GM19372 (cell line): ENCODE results near the gene CDC25C.
"Not testable (repeated sequence)": the region's sequence is repeated elsewhere in the genome, so short reads cannot be mapped to it uniquely, and the experiment has no call there.

Experiments
- ATAC-seq: cut with Tn5 transposase; IDR thresholded peaks from one replicate; pipeline ENCODE4 v1.9.1; 2021; ENCODE audit warnings: mild to moderate bottlenecking, low read depth, moderate library complexity; ENCODE audit not compliant: unreplicated experiment

Gene CDC25C

GRCh38 chr5:138349852-138350562 is 18.4 kb upstream of the CDC25C start:
- ATAC-seq, result no peak

- ATAC-seq, result no peak
Measured at GRCh38 chr5:138346889-138347288, 15.3 kb upstream of the CDC25C start.

DNA sequence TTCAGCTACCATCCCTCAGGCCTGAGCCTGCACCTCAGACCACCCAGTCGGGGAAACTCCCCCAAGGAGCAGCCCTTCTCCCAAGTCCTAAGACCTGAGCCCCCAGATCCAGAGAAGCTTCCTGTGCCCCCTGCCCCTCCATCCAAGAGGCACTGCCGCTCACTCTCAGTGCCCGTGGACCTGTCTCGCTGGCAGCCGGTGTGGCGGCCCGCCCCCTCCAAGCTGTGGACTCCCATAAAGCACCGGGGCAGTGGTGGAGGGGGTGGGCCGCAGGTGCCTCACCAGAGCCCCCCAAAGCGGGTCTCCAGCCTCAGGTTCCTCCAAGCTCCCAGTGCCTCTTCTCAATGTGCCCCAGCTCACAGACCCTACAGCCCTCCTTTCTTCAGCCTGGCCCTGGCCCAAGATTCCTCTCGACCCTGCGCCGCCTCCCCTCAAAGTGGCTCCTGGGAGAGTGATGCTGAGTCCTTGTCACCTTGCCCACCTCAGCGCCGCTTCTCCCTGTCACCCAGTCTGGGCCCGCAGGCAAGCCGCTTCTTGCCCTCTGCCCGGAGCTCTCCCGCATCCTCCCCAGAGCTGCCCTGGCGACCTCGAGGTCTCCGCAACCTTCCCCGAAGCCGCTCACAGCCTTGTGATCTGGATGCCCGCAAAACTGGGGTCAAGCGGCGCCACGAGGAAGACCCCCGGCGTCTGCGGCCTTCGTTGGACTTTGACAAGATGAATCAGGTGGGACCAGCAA is 13.5 kb upstream of the CDC25C start:
- no peak for ATAC-seq

DNA sequence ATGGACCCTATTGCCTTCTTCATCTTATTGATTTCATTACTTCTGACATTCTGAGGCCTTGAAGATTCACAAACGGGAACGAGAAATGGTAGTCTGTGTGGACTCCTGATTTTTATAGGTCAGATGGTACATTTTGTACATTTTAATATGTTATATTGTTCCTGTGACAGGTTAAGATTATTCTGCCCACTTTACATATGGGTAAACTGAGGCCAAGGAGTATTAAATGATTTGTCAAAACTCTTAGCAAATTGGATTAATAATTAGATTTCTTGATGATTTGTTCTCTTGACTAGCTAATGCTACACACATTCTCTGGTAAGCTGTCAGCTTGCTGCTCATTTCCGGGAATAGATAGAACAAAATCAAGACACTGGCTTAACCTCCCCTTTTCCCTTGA is 8.4 kb upstream of the CDC25C start:
- no peak for ATAC-seq

DNA sequence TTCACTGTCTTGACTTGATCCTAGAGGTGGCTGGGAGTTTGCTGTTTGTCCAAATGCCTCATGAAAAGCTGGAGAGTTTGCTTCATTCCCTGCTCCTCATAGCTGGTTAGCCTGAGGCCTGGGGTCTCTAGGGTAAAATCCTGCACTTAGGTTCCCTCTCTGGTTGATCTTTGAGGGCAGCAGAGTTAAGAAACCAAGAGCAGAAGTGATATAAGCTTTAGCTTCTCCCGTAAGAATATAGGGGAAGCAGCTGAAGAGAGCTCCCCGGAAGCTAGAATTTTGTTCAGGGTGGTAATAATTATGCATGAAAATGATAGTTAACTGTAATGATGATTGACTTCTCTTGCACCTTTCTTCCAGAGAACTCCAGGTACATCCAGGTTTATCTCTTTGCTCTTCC is 7.9 kb upstream of the CDC25C start:
- no peak for ATAC-seq

- ATAC-seq, result no peak
Measured at GRCh38 chr5:138339091-138339456, 7.5 kb upstream of the CDC25C start.

- peak; percentile 5 for ATAC-seq
Measured at GRCh38 chr5:138338411-138339090, 6.9 kb upstream of the CDC25C start.

DNA sequence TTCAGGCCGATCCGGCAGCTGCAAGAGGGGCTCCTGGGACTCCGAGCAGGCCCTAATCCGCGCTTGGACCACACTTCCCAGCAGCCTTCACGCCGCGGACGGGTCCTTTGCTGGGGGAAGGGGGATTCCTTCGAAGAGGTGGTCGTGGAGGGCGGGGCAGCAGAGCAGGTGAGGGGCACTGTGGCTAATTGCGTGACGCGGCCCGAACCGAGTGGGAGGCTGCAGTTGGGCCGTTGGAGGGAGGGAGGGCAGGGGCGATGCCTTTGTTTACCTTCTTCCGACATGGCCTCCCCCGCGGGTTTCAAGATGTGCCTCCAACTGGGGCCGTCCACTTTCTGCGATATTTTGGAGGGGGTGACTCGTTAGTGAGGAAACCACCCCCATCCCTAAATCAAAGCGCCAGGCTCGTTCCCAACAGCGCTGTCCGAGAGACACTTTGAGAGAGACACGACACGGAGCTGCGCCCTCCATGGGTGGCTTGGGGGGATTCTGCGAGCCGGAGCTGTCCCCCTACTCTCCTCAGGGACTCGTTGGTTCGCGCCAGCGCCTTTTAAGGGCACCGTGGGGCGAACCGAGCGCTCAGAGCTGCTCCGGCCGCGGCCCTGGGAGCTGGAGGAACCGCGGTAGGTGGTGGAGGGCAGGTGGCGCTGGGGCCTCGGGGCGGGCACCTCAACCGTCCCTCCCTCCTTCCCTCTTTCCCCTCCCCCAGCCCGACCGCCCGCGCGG is 6.2 kb upstream of the CDC25C start, which contains the start of gene FAM53C:
Gene FAM53C (plus strand): TSS at position 582 of the 726 bp plus-strand sequence. CDS start 3,070 bp downstream, outside the sequence.
- peak; percentile 76 for ATAC-seq

DNA sequence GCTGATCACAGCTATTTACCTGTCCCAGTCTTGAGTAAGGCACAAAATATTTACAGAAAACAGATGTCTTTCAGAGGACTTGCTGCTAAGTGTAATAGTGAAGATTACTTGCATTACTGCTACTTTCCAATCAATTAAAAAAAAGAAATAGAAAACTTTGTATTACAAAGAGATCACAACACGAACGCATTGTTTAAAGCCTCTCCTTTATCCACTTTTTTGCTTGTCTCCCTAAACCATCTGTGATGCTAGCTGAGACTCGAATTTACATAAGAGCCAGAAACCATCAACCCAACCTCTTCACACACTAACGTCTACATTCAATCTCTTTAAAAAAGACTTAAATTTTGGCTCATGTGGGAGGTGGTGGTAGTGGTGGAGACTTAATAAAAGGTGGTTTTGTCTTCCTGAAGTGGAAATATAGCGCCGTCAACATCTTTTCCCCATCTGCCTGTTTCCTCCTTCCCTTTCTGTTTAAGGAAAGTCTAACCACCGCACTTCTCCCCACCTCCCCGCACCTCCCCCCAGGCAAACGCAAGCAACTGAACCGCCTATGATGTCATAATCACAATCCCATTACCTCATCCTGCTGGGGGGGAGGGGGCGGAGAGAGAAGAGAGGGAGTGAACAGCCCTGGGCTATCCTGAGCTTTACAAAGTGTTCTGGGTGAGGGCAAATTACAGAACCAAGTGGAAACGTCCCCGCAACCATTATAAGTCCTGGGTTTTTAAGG is 5.5 kb upstream of the CDC25C start:
- peak; percentile 13 for ATAC-seq

- ATAC-seq, result no peak
Measured at GRCh38 chr5:138334867-138335447, 3.4 kb upstream of the CDC25C start.

DNA sequence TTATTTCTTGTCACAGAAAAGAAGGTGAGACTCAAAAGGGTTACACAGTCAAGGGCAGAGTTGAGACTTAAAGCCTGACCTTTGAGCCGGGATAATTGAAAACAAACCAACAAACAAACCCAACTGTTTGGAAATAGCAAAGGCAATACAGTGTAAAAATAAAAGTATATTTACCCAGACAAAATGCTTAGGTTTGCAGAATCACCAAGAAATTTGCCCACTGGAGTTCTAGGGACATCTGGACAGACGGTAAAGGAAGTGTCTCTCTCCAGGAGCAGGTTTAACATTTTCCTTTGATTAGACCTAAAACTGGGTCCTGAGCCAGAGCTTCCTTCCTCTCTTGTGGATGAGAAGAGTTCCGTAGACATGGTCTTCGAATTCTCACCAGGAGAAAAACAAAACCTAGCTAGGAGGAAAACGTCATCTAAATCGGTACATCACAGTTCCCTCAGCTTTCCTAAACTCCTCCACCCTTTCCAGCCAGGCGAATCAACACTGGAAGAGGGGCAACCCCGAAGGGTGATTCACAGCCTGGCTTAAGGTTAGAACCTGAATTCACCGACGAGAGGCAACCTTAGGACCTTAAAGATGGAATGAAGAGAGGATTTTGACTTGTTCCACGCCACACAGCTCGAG is 673 bp downstream of the CDC25C start:
- ATAC-seq, result no peak

- ATAC-seq, result not testable (repeated sequence)
Measured at GRCh38 chr5:138318211-138318610, 13.4 kb downstream of the CDC25C start.

- ATAC-seq, result no peak
Measured at GRCh38 chr5:138316355-138316754, 15.2 kb downstream of the CDC25C start.

DNA sequence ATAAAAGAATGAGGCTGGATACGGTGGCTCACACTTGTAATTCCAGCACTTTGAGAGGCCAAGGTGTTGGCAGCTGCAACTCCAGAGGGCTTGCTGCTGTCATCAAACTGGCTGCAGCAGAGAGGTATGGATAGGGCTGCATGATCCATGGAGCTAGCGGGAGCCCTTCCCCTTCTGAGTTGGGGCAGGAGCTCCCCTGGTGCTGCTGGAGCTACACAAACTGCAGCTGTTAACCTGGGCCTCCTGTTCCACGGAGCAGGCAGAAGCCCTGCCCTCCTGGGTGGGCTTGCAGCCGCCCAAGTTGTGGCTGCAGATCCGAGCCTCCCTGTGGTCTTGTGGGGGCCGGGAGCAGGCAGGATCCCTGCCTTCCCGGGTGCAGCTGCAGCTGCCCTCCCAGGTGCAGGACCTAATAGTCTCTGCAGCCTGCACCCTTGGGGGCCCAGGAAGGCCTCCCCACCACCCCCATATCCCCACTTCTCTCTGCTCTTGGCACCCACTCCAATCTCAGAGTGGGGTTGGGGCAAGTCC is 15.8 kb downstream of the CDC25C start:
- no peak for ATAC-seq

GRCh38 chr5:138305797-138306196 is 25.8 kb downstream of the CDC25C start:
- ATAC-seq, result no peak

GRCh38 chr5:138303372-138303771 is 28.2 kb downstream of the CDC25C start:
- no peak for ATAC-seq

DNA sequence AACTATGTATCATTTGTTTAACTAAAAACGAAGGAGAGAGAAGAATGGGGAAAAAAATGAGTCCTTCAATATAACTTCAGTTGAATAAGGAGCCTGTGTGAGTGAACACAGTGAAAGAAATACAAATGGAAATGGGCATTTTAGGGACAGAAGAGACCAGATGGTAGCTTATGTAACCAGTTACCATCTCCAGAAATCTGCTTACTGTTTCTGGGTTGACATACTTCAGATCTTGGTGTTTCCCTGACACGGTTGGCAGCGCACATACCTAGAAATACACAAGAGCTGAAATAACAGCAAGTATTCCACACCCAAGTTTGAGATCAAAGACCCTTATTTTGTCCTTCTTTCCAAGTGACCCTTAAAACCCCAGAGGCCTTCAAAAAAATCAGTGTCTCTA is 42.3 kb downstream of the CDC25C start:
- ATAC-seq, result no peak

GRCh38 chr5:138287246-138287645 is 44.4 kb downstream of the CDC25C start:
- ATAC-seq, result no peak
